Amniotic stem cell (primary cell): ENCODE data around the gene ERBIN.
A peak's percentile ranks its signal among the peaks of the same experiment; 100 is the strongest.
"Not testable (repeated sequence)": the region's sequence is repeated elsewhere in the genome, so short reads cannot be mapped to it uniquely, and the experiment has no call there.

Experiments used
- DNase-seq: peaks from one replicate; lab custom pipeline; 2025; lab: John Stamatoyannopoulos, UW

Gene ERBIN, protein sequence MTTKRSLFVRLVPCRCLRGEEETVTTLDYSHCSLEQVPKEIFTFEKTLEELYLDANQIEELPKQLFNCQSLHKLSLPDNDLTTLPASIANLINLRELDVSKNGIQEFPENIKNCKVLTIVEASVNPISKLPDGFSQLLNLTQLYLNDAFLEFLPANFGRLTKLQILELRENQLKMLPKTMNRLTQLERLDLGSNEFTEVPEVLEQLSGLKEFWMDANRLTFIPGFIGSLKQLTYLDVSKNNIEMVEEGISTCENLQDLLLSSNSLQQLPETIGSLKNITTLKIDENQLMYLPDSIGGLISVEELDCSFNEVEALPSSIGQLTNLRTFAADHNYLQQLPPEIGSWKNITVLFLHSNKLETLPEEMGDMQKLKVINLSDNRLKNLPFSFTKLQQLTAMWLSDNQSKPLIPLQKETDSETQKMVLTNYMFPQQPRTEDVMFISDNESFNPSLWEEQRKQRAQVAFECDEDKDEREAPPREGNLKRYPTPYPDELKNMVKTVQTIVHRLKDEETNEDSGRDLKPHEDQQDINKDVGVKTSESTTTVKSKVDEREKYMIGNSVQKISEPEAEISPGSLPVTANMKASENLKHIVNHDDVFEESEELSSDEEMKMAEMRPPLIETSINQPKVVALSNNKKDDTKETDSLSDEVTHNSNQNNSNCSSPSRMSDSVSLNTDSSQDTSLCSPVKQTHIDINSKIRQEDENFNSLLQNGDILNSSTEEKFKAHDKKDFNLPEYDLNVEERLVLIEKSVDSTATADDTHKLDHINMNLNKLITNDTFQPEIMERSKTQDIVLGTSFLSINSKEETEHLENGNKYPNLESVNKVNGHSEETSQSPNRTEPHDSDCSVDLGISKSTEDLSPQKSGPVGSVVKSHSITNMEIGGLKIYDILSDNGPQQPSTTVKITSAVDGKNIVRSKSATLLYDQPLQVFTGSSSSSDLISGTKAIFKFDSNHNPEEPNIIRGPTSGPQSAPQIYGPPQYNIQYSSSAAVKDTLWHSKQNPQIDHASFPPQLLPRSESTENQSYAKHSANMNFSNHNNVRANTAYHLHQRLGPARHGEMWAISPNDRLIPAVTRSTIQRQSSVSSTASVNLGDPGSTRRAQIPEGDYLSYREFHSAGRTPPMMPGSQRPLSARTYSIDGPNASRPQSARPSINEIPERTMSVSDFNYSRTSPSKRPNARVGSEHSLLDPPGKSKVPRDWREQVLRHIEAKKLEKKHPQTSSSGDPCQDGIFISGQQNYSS (N-terminal part only)

GRCh38 chr5:65926276-65926783 is at the start of gene ERBIN:
Gene ERBIN, plus strand, starts transcription at chr5:65926575. Its CDS starts 66,144 bp downstream, at chr5:65992719.
- DNase-seq: peak; percentile 15

- no peak for DNase-seq
These were observed 49.4 kb upstream of the ERBIN start for GRCh38 chr5:65876970-65877369.

DNA sequence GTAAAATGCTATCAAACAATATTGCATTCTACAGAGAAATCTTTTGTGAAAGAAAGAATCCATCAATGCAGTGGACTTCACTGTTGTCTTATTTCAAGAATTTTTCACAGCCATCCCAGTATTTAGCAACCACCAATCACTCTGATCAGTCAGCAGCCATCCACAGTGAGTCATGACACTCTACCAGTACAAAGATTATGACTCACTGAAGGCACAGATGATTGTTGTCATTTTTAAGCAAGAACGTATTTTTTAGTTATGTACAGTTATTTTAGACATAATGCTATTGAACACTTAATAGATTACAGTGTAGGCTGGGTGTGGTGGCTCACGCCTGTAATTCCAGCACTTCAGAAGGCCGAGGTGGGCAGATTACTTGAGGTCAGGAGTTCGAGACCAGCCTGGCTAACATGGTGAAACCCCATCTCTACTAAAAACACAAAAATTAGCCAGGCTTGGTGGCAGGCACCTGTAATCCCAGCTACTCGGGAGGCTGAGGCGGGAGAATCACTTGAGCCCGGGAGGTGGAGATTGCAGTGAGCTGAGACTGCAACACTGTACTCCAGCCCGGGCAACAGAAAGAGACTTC is 46.6 kb upstream of the ERBIN start:
- peak; percentile 61 for DNase-seq

- DNase-seq: no peak
These were observed 45.8 kb upstream of the ERBIN start for GRCh38 chr5:65880496-65881072.

- DNase-seq: no peak
These were observed 44.1 kb upstream of the ERBIN start for GRCh38 chr5:65882278-65882677.

DNA sequence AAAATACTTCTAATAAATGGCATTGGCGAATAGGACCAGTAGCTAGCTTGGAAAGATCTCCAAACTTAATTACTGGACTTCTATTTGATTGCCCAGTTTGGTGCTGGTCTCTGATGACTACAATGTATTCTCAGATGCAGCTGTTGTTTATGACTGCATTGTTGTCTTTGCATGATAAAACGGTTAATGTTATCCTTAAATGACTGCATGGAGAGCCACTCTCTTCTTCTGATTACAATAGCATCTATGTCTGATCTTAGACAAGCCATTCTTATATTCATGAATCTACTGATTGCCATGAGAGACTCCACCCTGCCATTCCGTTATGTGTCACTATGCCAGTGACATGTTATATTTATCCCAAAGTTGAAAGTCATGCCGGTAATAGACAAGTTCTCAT is 42.9 kb upstream of the ERBIN start:
- no peak for DNase-seq

DNA sequence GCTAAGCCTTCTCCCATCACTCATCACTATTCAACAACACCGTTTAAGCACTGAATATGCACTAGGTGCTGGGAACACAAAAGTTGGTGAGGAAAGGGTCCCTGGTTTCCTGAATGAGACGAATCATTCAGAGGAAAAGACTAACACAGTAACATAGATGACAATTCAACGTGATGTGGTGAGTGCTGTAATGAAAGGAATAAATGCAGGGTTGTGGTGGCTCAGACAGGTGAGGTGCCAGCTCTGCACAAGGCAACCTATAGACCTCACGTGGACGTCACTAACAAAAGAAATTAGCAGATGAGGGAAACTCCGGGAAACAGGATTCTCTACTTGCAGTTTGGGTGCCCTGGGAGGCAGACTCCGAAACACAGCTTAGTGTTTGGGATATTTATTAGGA is 40.0 kb upstream of the ERBIN start:
- no peak for DNase-seq

DNA sequence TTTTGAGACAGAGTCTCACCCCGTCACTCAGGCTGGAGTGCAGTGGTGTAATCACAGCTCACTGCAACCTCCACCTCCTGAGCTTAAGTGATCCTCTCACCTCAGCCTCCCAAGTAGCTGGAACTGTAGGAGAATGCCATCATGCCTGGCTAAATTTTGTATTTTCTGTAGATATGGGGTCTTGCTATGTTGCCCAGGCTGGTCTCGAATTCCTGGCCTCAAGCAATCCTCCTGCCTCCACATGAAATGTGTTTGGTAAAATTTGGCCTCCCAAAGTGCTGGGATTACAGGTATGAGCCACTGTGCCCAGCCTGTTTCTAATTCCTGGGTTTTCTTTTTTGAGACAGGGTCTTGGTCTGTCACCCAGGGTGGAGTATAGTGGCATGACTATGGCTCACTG is 34.4 kb upstream of the ERBIN start:
- DNase-seq: not testable (repeated sequence)

DNA sequence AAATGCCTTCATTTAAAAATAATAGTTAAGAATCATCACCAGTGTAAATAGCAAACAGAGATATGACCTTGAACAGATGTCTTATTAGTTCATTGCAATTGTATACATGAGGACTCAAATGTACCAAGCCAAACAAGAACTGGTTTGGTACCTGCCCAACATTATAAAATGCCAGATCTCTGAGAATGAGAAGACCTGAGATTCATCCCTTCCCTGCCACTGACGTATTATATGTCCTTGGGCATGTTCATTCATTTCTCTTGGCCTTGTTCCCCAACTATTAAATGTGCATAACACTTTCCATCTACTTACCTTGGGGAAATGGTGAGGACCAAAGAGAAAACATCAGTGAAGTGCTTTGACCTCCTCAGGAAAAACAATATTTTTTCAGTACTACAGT is 33.6 kb upstream of the ERBIN start:
- DNase-seq: no peak

DNA sequence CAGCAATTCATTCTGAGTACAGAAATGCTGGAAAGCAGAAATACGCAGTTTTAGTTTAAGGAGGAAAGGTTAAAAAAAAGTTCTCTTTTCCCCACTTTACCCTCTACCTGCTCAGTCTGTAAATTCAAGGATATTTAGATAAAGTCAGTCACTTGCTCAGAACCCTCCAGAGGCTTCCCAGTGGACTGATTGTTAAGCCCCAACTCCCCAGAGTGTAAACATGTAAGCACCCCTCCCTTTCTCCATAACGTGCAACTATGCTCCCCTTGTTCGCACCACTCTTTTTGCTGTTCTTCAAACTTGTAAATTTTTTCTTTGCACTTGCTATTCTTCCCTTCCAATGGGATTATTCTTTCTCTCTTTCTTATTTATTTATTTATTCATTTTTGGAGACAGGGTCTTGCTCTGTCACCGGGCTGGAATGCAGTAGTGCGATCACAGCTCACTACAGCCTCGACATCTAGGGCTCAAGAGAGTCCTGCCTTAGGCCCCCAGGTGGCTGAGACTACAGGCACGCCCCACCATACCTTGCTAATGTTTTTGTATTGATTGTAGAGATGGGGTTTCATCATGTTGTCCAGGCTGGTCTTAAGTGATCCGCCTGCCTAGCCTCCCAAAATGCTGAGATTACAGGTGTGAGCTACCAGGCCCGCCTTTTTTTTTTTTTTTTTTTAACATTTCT is 32.5 kb upstream of the ERBIN start:
- no peak for DNase-seq

- no peak for DNase-seq
These were observed 30.5 kb upstream of the ERBIN start for GRCh38 chr5:65895891-65896290.

DNA sequence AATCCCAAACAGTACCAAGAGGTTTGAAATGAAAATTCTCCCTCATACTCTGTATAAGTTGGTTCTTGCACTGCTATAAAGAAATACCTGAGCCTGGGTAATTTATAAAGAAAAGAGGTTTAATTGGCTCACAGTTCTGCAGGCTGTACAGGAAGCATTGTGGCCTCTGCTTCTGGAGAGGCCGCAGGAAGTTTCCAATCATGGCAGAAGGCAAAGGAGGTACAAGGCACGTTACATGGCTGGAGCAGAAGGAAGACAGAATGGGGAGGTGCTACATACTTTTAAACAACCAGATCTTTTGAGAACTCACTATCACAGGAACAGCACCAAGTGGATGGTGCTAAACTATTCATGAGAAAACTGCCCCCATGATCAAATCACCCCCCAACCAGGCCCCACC is 25.6 kb upstream of the ERBIN start:
- no peak for DNase-seq

DNA sequence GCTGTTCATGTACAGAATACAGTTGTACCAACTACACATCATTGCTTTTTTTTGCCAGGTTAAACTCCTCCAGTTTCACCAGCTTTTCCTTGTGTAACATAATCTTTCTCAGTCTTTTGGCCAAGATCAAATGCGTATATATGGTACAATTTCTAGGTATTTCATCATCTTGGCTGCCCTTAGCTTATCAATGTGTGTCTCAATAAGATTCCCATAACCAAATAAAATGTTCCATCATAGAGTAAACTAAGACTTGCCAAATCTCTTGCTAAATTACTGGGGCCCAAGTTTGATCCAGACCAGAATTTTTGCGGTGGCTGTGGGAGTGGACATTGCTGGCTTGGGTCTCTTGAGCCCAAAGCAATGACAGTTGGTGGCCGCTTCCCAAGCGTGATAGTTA is 24.3 kb upstream of the ERBIN start:
- no peak for DNase-seq

GRCh38 chr5:65903581-65903980 is 22.8 kb upstream of the ERBIN start:
- no peak for DNase-seq

DNA sequence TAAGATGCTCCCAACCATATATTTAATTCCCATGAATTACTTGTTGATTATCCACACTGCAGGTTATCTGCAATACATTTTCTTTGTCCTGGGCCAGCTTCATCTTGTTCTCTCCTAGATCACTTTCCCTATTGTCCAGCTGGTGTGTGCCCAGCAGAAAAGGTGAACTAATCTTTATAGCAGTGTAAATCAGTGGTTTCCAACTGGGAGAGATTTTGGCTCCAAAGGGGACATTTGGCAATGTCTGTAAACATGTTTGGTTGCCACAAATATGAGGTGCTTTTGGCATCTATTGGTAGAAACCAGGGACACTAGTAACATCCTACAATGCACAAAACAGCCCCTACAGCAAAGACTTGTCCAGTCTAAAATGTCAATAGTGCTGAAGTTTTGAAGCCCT is 20.1 kb upstream of the ERBIN start:
- DNase-seq: no peak

- DNase-seq: peak; percentile 3
These were observed 19.2 kb upstream of the ERBIN start for GRCh38 chr5:65907135-65907534.

DNA sequence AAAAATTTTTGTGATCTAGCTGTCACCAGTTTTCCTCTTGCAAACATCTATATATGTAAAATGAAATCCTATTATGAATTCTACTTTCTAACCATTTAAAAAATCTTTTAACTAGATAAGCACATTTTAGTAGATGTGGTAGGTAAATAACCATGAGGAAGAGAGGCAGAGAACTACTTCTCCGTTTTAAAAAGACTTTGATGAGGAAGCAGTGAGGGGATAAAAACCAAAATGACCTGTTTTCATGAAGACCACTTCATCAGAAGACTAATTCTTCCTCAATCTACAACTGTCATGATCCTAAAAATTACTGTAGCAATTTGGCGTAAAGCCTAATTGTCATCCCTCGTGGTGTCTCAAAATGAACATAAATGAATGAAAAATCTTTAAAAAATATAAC is 15.7 kb upstream of the ERBIN start:
- no peak for DNase-seq

- no peak for DNase-seq
These were observed 14.1 kb upstream of the ERBIN start for GRCh38 chr5:65912311-65912710.

GRCh38 chr5:65913519-65913918 is 12.9 kb upstream of the ERBIN start:
- no peak for DNase-seq

GRCh38 chr5:65914641-65915196 is 11.7 kb upstream of the ERBIN start:
- DNase-seq: no peak
